ENCODE data around the gene C17orf107.

GRCh38 chr17:4879601-4880000 lies 19.7 kb upstream of the C17orf107 start:
- no peak for TF ChIP-seq TAF1 (IDR thresholded peaks at IDR 0.05; ENCODE audit: low read depth)
- TF ChIP-seq RAD21 (conservative IDR thresholded peaks at IDR 0.05), result no peak
- no peak for TF ChIP-seq CTCF (IDR thresholded peaks at IDR 0.05; ENCODE audit: poor library complexity, severe bottlenecking)
- no peak for TF ChIP-seq REST (IDR thresholded peaks at IDR 0.05; ENCODE audit: borderline replicate concordance)
- TF ChIP-seq EP300 (conservative IDR thresholded peaks at IDR 0.05; ENCODE audit: poor library complexity, severe bottlenecking), result no peak
- no peak for TF ChIP-seq POLR2AphosphoS5 (IDR thresholded peaks at IDR 0.05)
- no peak for TF ChIP-seq EZH2 (IDR thresholded peaks at IDR 0.05; ENCODE audit: borderline replicate concordance, insufficient read depth, low read length, poor library complexity, severe bottlenecking)
- no peak for TF ChIP-seq MXI1 (conservative IDR thresholded peaks at IDR 0.05; ENCODE audit: poor library complexity, severe bottlenecking)
- TF ChIP-seq SMC3 (conservative IDR thresholded peaks at IDR 0.05; ENCODE audit: poor library complexity), result no peak

Data from neural cell (in vitro differentiated cells).